OCI-LY3 (cell line): ENCODE results near the gene LNX1.

ENCODE experiments used
- H2AFZ ChIP-seq: fragments of 200-600, 300-600 bp; shearing (Covaris generic); 2 replicates; pipeline ENCODE4 v1.6.0; 2014; ENCODE audit warnings: antibody characterized with exemption, low read depth, low read length
- H3K27ac ChIP-seq: fragments of 200-600, 300-600 bp; sonication (generic); 2 replicates; pipeline ENCODE4 v1.5.1; 2014; ENCODE audit warnings: mild to moderate bottlenecking, low read length, moderate library complexity, mixed read lengths
- H3K27me3 ChIP-seq: fragments of 200-600, 300-600 bp; sonication (generic); 2 replicates; pipeline ENCODE4 v1.6.1; 2014; ENCODE audit warnings: low read depth, low read length, mixed read lengths
- H3K36me3 ChIP-seq: fragments of 200-600, 300-600 bp; sonication (generic); replicated peaks from 2 replicates; pipeline ENCODE3; 2014; ENCODE audit warnings: low read depth, low read length, mixed read lengths
- H3K4me1 ChIP-seq: fragments of 300-600, 200-600 bp; sonication (generic); 2 replicates; pipeline ENCODE4 v1.6.1; 2014; ENCODE audit warnings: low read length, mixed read lengths
- H3K4me2 ChIP-seq: fragments of 200-600, 300-600 bp; sonication (generic); 2 replicates; pipeline ENCODE4 v1.6.1; 2014; ENCODE audit warnings: low read length, mixed read lengths
- H3K4me3 ChIP-seq: fragments of 300-600, 200-600 bp; sonication (generic); 2 replicates; pipeline ENCODE4 v1.5.1; 2014; ENCODE audit warnings: antibody characterized with exemption, mild to moderate bottlenecking, low read length, moderate library complexity
- H3K79me2 ChIP-seq: fragments of 300-600, 200-600 bp; shearing (Covaris generic); 2 replicates; pipeline ENCODE4 v1.6.1; 2014; ENCODE audit warnings: mild to moderate bottlenecking, low read length, mixed read lengths
- H3K9ac ChIP-seq: fragments of 300-600, 200-600 bp; shearing (Covaris generic); 2 replicates; pipeline ENCODE4 v1.6.0; 2014; ENCODE audit warnings: mild to moderate bottlenecking, low read length, moderate library complexity
- H3K9me3 ChIP-seq: fragments of 200-600, 300-600 bp; shearing (Covaris generic); 2 replicates; pipeline ENCODE4 v1.6.1; 2014; ENCODE audit warnings: low read length, mixed read lengths; ENCODE audit not compliant: insufficient read depth
- H4K20me1 ChIP-seq: fragments of 200-600, 300-600 bp; sonication (generic); 2 replicates; pipeline ENCODE4 v1.6.1; 2016; ENCODE audit warnings: low read length, mixed read lengths; ENCODE audit not compliant: insufficient read depth
- CTCF ChIP-seq: fragments of 200-600, 300-600 bp; sonication (generic); IDR thresholded peaks from 2 replicates; pipeline ENCODE4 v1.5.1; 2014; ENCODE audit warnings: antibody characterized with exemption, low read length, low read depth
- EZH2phosphoT487 ChIP-seq: fragments of 200-600 bp; shearing (Covaris generic); IDR thresholded peaks from 2 replicates; pipeline ENCODE4 v1.6.1; 2018; ENCODE audit warnings: antibody characterized with exemption, mixed run types, low read depth

LNX1 gene

GRCh38 chr4:53589511-53589910, 1.8 kb downstream of the LNX1 start:
- H3K27ac ChIP-seq: no peak overlapping the region
- H4K20me1 ChIP-seq: no peaks in the 10 kb centered on the region
- H3K36me3 ChIP-seq: no peaks in the 10 kb centered on the region
- no peak overlapping the region for H3K9ac ChIP-seq
- TF ChIP-seq CTCF: no peak
- TF ChIP-seq EZH2phosphoT487: no peak
- no peaks in the 10 kb centered on the region for H3K9me3 ChIP-seq
- H3K4me2 ChIP-seq: no peak overlapping the region
- H3K4me3 ChIP-seq: no peak overlapping the region
- no peaks in the 10 kb centered on the region for H3K4me1 ChIP-seq
- no peak overlapping the region for H2AFZ ChIP-seq
- H3K27me3 ChIP-seq: no peaks in the 10 kb centered on the region
- no peaks in the 10 kb centered on the region for H3K79me2 ChIP-seq

GRCh38 chr4:53587135-53587534, 4.2 kb downstream of the LNX1 start:
- Histone ChIP-seq H3K4me2 (no peak overlapping the region), H3K27ac (no peak overlapping the region), H3K4me3 (no peak overlapping the region), H3K36me3 (no peaks in the 10 kb centered on the region), H3K79me2 (no peaks in the 10 kb centered on the region), H3K9ac (no peak overlapping the region), H3K9me3 (no peaks in the 10 kb centered on the region), H4K20me1 (no peaks in the 10 kb centered on the region), H2AFZ (no peak overlapping the region), H3K4me1 (no peaks in the 10 kb centered on the region), H3K27me3 (no peaks in the 10 kb centered on the region)
- TF ChIP-seq CTCF (no peak), EZH2phosphoT487 (no peak)

GRCh38 chr4:53586121-53586816, 5.0 kb downstream of the LNX1 start:
- no peak for TF ChIP-seq CTCF
- no peak for TF ChIP-seq EZH2phosphoT487
- no peak overlapping the region for H3K27ac ChIP-seq
- no peaks in the 10 kb centered on the region for H3K9me3 ChIP-seq

GRCh38 chr4:53584658-53585057, 6.6 kb downstream of the LNX1 start:
- no peaks in the 10 kb centered on the region for H3K27me3 ChIP-seq
- H3K27ac ChIP-seq: no peak overlapping the region
- no peak overlapping the region for H3K9ac ChIP-seq
- H2AFZ ChIP-seq: no peak overlapping the region
- no peaks in the 10 kb centered on the region for H4K20me1 ChIP-seq
- no peaks in the 10 kb centered on the region for H3K79me2 ChIP-seq
- no peaks in the 10 kb centered on the region for H3K9me3 ChIP-seq
- H3K36me3 ChIP-seq: no peaks in the 10 kb centered on the region
- H3K4me1 ChIP-seq: no peaks in the 10 kb centered on the region
- H3K4me2 ChIP-seq: no peak overlapping the region
- H3K4me3 ChIP-seq: no peak overlapping the region
- TF ChIP-seq CTCF (no peak), EZH2phosphoT487 (no peak)

More at GRCh38 chr4:53586121-53586816, 5.0 kb downstream of the LNX1 start:
- no peak overlapping the region for H3K4me2 ChIP-seq
- H3K36me3 ChIP-seq: no peaks in the 10 kb centered on the region
- H4K20me1 ChIP-seq: no peaks in the 10 kb centered on the region
- H2AFZ ChIP-seq: no peak overlapping the region
- H3K9ac ChIP-seq: no peak overlapping the region
- H3K4me1 ChIP-seq: no peaks in the 10 kb centered on the region
- H3K4me3 ChIP-seq: no peak overlapping the region
- no peaks in the 10 kb centered on the region for H3K79me2 ChIP-seq
- no peaks in the 10 kb centered on the region for H3K27me3 ChIP-seq
